Lower leg skin (tissue), 3 donors: ENCODE results near the gene S100A14.
"Not testable (repeated sequence)": the region's sequence is repeated elsewhere in the genome, so short reads cannot be mapped to it uniquely, and the experiment has no call there.

Experiments used
- POLR2A ChIP-seq, 2 donors: fragments of 450-650 bp; IDR thresholded peaks; one replicate each; pipeline ENCODE4 v1.6.1; 2016 to 2017; ENCODE audit warnings: antibody characterized with exemption in 2 of 2, mild to moderate bottlenecking in 1 of 2, moderate library complexity in 1 of 2
- TF ChIP-seq, protein P1 (sequence below), 3 donors: fragments of 450-650 bp; IDR thresholded peaks; one replicate each; pipeline ENCODE4 v1.5.1; 2016; ENCODE audit warnings: antibody characterized with exemption in 3 of 3, mild to moderate bottlenecking in 3 of 3, moderate library complexity in 2 of 3

DNA sequence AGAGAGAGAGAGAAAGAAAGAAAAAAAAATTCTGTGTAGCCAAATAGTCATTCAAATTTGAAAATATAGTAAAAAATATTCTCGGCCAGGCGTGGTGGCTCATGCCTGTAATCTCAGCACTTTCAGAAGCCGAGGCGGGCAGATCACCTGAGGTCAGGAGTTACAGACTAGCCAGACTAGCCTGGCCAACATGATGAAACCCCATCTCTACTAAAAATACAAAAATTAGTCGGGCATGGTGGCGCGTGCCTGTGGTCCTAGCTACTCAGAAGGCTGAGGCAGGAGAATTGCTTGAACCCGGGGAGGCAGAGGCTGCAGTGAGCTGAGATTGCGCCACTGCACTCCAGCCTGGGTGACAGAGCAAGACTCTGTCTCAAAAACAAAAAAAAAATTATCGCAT, 28.1 kb downstream of the S100A14 start:
- TF ChIP-seq, protein P1, sequence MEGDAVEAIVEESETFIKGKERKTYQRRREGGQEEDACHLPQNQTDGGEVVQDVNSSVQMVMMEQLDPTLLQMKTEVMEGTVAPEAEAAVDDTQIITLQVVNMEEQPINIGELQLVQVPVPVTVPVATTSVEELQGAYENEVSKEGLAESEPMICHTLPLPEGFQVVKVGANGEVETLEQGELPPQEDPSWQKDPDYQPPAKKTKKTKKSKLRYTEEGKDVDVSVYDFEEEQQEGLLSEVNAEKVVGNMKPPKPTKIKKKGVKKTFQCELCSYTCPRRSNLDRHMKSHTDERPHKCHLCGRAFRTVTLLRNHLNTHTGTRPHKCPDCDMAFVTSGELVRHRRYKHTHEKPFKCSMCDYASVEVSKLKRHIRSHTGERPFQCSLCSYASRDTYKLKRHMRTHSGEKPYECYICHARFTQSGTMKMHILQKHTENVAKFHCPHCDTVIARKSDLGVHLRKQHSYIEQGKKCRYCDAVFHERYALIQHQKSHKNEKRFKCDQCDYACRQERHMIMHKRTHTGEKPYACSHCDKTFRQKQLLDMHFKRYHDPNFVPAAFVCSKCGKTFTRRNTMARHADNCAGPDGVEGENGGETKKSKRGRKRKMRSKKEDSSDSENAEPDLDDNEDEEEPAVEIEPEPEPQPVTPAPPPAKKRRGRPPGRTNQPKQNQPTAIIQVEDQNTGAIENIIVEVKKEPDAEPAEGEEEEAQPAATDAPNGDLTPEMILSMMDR (IDR thresholded peaks at IDR 0.05), result not testable (repeated sequence)
- TF ChIP-seq POLR2A (IDR thresholded peaks at IDR 0.05), result not testable (repeated sequence)
